OCI-LY7 (cell line): ENCODE measurements around the gene LOC128125822.

Experiments used
- EZH2phosphoT487 ChIP-seq: fragments of 200-600 bp; sonication (generic); IDR thresholded peaks from 2 replicates; pipeline ENCODE4 v1.6.1; 2018; ENCODE audit warnings: low read depth, borderline replicate concordance, mild to moderate bottlenecking, mixed run types, antibody characterized with exemption, low read length, moderate library complexity, mixed read lengths
- TF ChIP-seq, protein P1 (sequence below): fragments of 200-600 bp; sonication (generic); conservative IDR thresholded peaks from 2 replicates; pipeline ENCODE4 v1.5.1; 2014; ENCODE audit warnings: mild to moderate bottlenecking, antibody characterized with exemption, low read length, moderate library complexity, mixed read lengths

DNA sequence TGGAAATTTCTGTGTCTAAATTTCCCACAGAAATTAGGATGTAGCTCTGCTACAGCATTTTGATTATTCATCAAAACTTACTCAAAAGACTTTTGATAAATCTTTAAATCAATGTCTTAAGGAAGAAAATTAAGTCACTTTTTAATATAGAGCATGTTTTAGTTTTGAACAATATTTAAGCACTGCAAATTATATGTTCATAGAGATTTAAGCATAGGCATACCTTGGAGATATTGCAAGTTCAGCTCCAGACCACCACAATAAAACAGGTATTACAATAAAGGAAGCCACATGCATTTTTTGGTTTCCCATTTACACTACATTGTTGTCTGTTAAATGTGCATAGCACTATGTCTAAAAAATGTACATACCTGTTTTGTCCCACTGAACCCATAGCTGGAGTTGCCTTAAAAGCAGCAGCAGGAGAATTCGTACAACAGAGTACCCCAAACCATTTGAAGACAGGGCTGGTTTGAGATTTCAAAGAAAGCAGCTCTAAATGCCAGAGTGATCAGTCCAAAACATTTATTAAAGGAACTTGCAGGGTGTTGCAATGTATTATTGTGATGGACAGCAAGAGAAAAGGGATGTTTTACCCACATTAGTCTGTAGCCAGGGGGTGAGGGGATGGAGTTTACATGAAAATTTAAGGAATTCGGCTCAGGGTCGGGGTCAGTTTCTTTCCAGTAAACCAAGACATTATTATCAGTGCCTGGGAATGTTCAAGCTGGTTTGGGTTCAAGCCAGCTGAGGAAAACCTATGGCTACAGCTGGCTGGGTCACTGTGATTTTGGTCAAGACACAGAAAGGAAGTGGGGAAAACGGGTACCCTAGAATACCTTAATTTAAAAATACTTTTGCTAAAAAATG lies 6.3 kb upstream of the LOC128125822 start:
- TF ChIP-seq, protein P1, sequence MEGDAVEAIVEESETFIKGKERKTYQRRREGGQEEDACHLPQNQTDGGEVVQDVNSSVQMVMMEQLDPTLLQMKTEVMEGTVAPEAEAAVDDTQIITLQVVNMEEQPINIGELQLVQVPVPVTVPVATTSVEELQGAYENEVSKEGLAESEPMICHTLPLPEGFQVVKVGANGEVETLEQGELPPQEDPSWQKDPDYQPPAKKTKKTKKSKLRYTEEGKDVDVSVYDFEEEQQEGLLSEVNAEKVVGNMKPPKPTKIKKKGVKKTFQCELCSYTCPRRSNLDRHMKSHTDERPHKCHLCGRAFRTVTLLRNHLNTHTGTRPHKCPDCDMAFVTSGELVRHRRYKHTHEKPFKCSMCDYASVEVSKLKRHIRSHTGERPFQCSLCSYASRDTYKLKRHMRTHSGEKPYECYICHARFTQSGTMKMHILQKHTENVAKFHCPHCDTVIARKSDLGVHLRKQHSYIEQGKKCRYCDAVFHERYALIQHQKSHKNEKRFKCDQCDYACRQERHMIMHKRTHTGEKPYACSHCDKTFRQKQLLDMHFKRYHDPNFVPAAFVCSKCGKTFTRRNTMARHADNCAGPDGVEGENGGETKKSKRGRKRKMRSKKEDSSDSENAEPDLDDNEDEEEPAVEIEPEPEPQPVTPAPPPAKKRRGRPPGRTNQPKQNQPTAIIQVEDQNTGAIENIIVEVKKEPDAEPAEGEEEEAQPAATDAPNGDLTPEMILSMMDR = no peak
- TF ChIP-seq EZH2phosphoT487 = no peak
